Muscle of leg (tissue), 11 donors: ENCODE measurements around the gene ADCY1. TPM values are rescaled to one million over a fixed set of nuclear protein-coding genes. Genes with fewer than 3 reads are reported as not detected.

Source experiments
- DNase-seq: peaks from one replicate; pipeline ENCODE4 v3.0.0; 2013
- H3K27ac ChIP-seq: one replicate; pipeline ENCODE4 v1.5.1; 2013; ENCODE audit warnings: mild to moderate bottlenecking, low read length, control low read depth
- H3K27me3 ChIP-seq: one replicate; pipeline ENCODE4 v1.6.1; 2013; ENCODE audit warnings: low read length; ENCODE audit not compliant: control insufficient read depth, insufficient read depth
- H3K36me3 ChIP-seq: one replicate; pipeline ENCODE4 v1.6.1; 2013; ENCODE audit warnings: low read length; ENCODE audit not compliant: control insufficient read depth, insufficient read depth
- H3K4me1 ChIP-seq: one replicate; pipeline ENCODE4 v1.6.1; 2013; ENCODE audit warnings: low read length; ENCODE audit not compliant: control insufficient read depth, insufficient read depth
- H3K4me3 ChIP-seq: one replicate; pipeline ENCODE4 v1.5.1; 2013; ENCODE audit warnings: low read length, control low read depth
- H3K9me3 ChIP-seq: replicated peaks from 2 replicates; pipeline ENCODE4 v1.6.1; 2013; ENCODE audit warnings: low read depth, low read length; ENCODE audit not compliant: control insufficient read depth
- WGBS: methylation state at CpG from one replicate; pipeline ENCODE4 v1.1.5; 2013; ENCODE audit warnings: missing lambda C conversion rate; ENCODE audit not compliant: insufficient coverage; 5-methylcytosine and 5-hydroxymethylcytosine counted together
- polyA plus RNA-seq, 8 donors: library from polyadenylated mRNA; unstranded; fragments of 120-200 nt; gene quantifications; one replicate each; pipeline versions ENCODE4 v1.2.1 to v1.2.3, GENCODE V29; 2013; ENCODE audit warnings: inconsistent platforms in 1 of 8, low replicate concordance in 1 of 8; ENCODE audit not compliant: insufficient read length in 8 of 8, insufficient read depth in 1 of 8
- total RNA-seq: library from RNA; stranded (reverse); fragments of 120-200 nt; gene quantifications from one replicate; pipeline ENCODE4 v1.2.4, GENCODE V29; 2013

The ADCY1 gene
- total and polyA plus RNA-seq, 9 donors, result 7.1 to 15.6 (median 10.9) TPM

- no peak overlapping the region for H3K27ac ChIP-seq
Observed at GRCh38 chr7:45649560-45650346, 75.6 kb downstream of the ADCY1 start.

GRCh38 chr7:45650404-45651394 is 76.5 kb downstream of the ADCY1 start:
- no peak for DNase-seq
- WGBS, result 78% methylated on average over 11 of the region's 13 CpGs
- no peak overlapping the region for H3K27ac ChIP-seq

More at GRCh38 chr7:45649560-45650346, 75.6 kb downstream of the ADCY1 start:
- Histone ChIP-seq H3K36me3 (peaks cover 6% of the 10 kb centered on the region), H3K4me1 (peaks cover 10% of the 10 kb centered on the region), H3K9me3 (no peaks in the 10 kb centered on the region), H3K27me3 (no peaks in the 10 kb centered on the region), H3K4me3 (no peak overlapping the region)
- 100% methylated on average over 5 of the region's 11 CpGs for WGBS
- no peak for DNase-seq

GRCh38 chr7:45651540-45651939 is 77.4 kb downstream of the ADCY1 start:
- WGBS, result 84% methylated on average over 5 of the region's 6 CpGs
- no peaks in the 10 kb centered on the region for H3K27me3 ChIP-seq
- no peak for DNase-seq
- H3K4me3 ChIP-seq, result no peak overlapping the region
- peaks cover 6% of the 10 kb centered on the region for H3K36me3 ChIP-seq
- peaks cover 9% of the 10 kb centered on the region for H3K4me1 ChIP-seq
- H3K27ac ChIP-seq, result no peak overlapping the region
- H3K9me3 ChIP-seq, result no peaks in the 10 kb centered on the region

More at GRCh38 chr7:45650404-45651394, 76.5 kb downstream of the ADCY1 start:
- no peaks in the 10 kb centered on the region for H3K9me3 ChIP-seq
- peaks cover 6% of the 10 kb centered on the region for H3K36me3 ChIP-seq
- peaks cover 10% of the 10 kb centered on the region for H3K4me1 ChIP-seq
- H3K4me3 ChIP-seq, result no peak overlapping the region
- H3K27me3 ChIP-seq, result no peaks in the 10 kb centered on the region

- Histone ChIP-seq H3K27me3 (no peaks in the 10 kb centered on the region), H3K4me3 (no peak overlapping the region), H3K36me3 (peaks cover 6% of the 10 kb centered on the region), H3K9me3 (no peaks in the 10 kb centered on the region), H3K4me1 (no peaks in the 10 kb centered on the region), H3K27ac (no peak overlapping the region)
- no peak for DNase-seq
- 75% methylated on average over 2 of the region's 2 CpGs for WGBS
Observed at GRCh38 chr7:45652630-45653029, 78.5 kb downstream of the ADCY1 start.

- peaks cover 6% of the 10 kb centered on the region for H3K36me3 ChIP-seq
- no peaks in the 10 kb centered on the region for H3K9me3 ChIP-seq
- WGBS, result 93% methylated on average over 3 of the region's 4 CpGs
- H3K27ac ChIP-seq, result no peak overlapping the region
- DNase-seq, result no peak
- no peaks in the 10 kb centered on the region for H3K4me1 ChIP-seq
- H3K4me3 ChIP-seq, result no peak overlapping the region
- H3K27me3 ChIP-seq, result no peaks in the 10 kb centered on the region
Observed at GRCh38 chr7:45653209-45653907, 79.2 kb downstream of the ADCY1 start.

- H3K4me1 ChIP-seq, result no peaks in the 10 kb centered on the region
- H3K4me3 ChIP-seq, result no peak overlapping the region
- H3K27ac ChIP-seq, result no peak overlapping the region
- no CpG with 5 or more reads among the region's 5 CpGs for WGBS
- no peak for DNase-seq
- no peaks in the 10 kb centered on the region for H3K27me3 ChIP-seq
- H3K36me3 ChIP-seq, result peaks cover 5% of the 10 kb centered on the region
- H3K9me3 ChIP-seq, result no peaks in the 10 kb centered on the region
Observed at GRCh38 chr7:45654341-45654740, 80.2 kb downstream of the ADCY1 start.

- H3K27ac ChIP-seq, result no peak overlapping the region
- WGBS, result 92% methylated on average over 5 of the region's 10 CpGs
- H3K4me3 ChIP-seq, result no peak overlapping the region
- peaks cover 5% of the 10 kb centered on the region for H3K36me3 ChIP-seq
- no peaks in the 10 kb centered on the region for H3K9me3 ChIP-seq
- H3K27me3 ChIP-seq, result no peaks in the 10 kb centered on the region
- H3K4me1 ChIP-seq, result no peaks in the 10 kb centered on the region
- no peak for DNase-seq
Observed at GRCh38 chr7:45655539-45655938, 81.4 kb downstream of the ADCY1 start.

- H3K4me3 ChIP-seq, result no peak overlapping the region
- H3K27me3 ChIP-seq, result no peaks in the 10 kb centered on the region
- no peaks in the 10 kb centered on the region for H3K9me3 ChIP-seq
- no peak overlapping the region for H3K27ac ChIP-seq
- no CpG with 5 or more reads among the region's 2 CpGs for WGBS
- no peaks in the 10 kb centered on the region for H3K4me1 ChIP-seq
- DNase-seq, result no peak
- H3K36me3 ChIP-seq, result no peaks in the 10 kb centered on the region
Observed at GRCh38 chr7:45656431-45656830, 82.3 kb downstream of the ADCY1 start.

GRCh38 chr7:45657136-45657889 is 83.1 kb downstream of the ADCY1 start:
- 94% methylated on average over 9 of the region's 11 CpGs for WGBS

More at GRCh38 chr7:45657136-45657889, 83.1 kb downstream of the ADCY1 start:
- DNase-seq, result no peak
- no peak overlapping the region for H3K27ac ChIP-seq
- H3K27me3 ChIP-seq, result no peaks in the 10 kb centered on the region
- H3K4me1 ChIP-seq, result no peaks in the 10 kb centered on the region
- H3K9me3 ChIP-seq, result no peaks in the 10 kb centered on the region
- no peaks in the 10 kb centered on the region for H3K36me3 ChIP-seq
- no peak overlapping the region for H3K4me3 ChIP-seq
